Endodermal cell (in vitro differentiated cells): ENCODE measurements around the gene CAT. TPM values are rescaled to one million over a fixed set of nuclear protein-coding genes. Genes with fewer than 3 reads are reported as not detected.
A peak's percentile ranks its signal among the peaks of the same experiment; 100 is the strongest.

Source experiments
- DNase-seq: peaks from one replicate; pipeline ENCODE4 v3.0.0-alpha.2; 2017
- H3K27ac ChIP-seq: 2 replicates; pipeline ENCODE4 v1.5.1; 2013; ENCODE audit warnings: mild to moderate bottlenecking, low read depth, low read length, moderate library complexity
- H3K27me3 ChIP-seq: 2 replicates; pipeline ENCODE4 v1.6.1; 2013; ENCODE audit warnings: mild to moderate bottlenecking, low read length, moderate library complexity; ENCODE audit not compliant: insufficient read depth, control insufficient read depth, poor library complexity, severe bottlenecking
- H3K36me3 ChIP-seq: 2 replicates; pipeline ENCODE4 v1.7.0; 2013; ENCODE audit warnings: mild to moderate bottlenecking, low read length, moderate library complexity; ENCODE audit not compliant: control insufficient read depth, insufficient read depth
- H3K4me1 ChIP-seq: one replicate; pipeline ENCODE4 v1.7.0; 2013; ENCODE audit warnings: low read length; ENCODE audit not compliant: control insufficient read depth, insufficient read depth
- H3K4me3 ChIP-seq: 2 replicates; pipeline ENCODE4 v1.5.1; 2013; ENCODE audit warnings: mild to moderate bottlenecking, low read length, moderate library complexity
- H3K9ac ChIP-seq: 2 replicates; pipeline ENCODE4 v1.6.1; 2013; ENCODE audit warnings: mild to moderate bottlenecking, low read length, moderate library complexity; ENCODE audit not compliant: poor library complexity, severe bottlenecking; ENCODE audit errors: extremely low read depth
- H3K9me3 ChIP-seq: 2 replicates; pipeline ENCODE4 v1.6.1; 2013; ENCODE audit warnings: mild to moderate bottlenecking, low read length, moderate library complexity; ENCODE audit not compliant: control insufficient read depth
- H3K27ac Mint-ChIP-seq: 2 replicates; pipeline ENCODE4 v1.8.0; 2020; ENCODE audit warnings: mixed read lengths
- H3K27me3 Mint-ChIP-seq: 2 replicates; pipeline ENCODE4 v1.8.0; 2021; ENCODE audit warnings: mild to moderate bottlenecking, mixed read lengths; ENCODE audit not compliant: insufficient read depth
- H3K36me3 Mint-ChIP-seq: 2 replicates; pipeline ENCODE4 v1.8.0; 2020; ENCODE audit warnings: low read depth, mixed read lengths
- H3K4me1 Mint-ChIP-seq: 2 replicates; pipeline ENCODE4 v1.8.0; 2020; ENCODE audit warnings: mixed read lengths
- H3K4me3 Mint-ChIP-seq: 2 replicates; pipeline ENCODE4 v1.8.0; 2020; ENCODE audit warnings: mild to moderate bottlenecking, moderate library complexity, mixed read lengths
- H3K9me3 Mint-ChIP-seq: 2 replicates; pipeline ENCODE4 v1.8.0; 2020; ENCODE audit warnings: mild to moderate bottlenecking, mixed read lengths
- CTCF ChIP-seq: fragments of 200-600 bp; sonication (generic); conservative IDR thresholded peaks from 2 replicates; pipeline ENCODE4 v1.5.0; 2021; ENCODE audit warnings: antibody characterized with exemption, mild to moderate bottlenecking
- WGBS, 2 experiments: methylation state at CpG; one replicate each; pipeline versions ENCODE4 v1.1.5 to v1.1.7; 2013; ENCODE audit warnings: missing lambda C conversion rate in 2 of 2, mixed read lengths in 1 of 2; ENCODE audit not compliant: insufficient coverage in 1 of 2, insufficient read length in 1 of 2; 5-methylcytosine and 5-hydroxymethylcytosine counted together
- total RNA-seq, 2 donors: library from RNA; stranded (reverse); fragmentation: NEBNext Ultra II Directional in 1 of 2; extraction: Animal tissue kit (Norgen Biotek cat#: 25700) in 1 of 2; gene quantifications; 2 replicates in 1 of 2; 3 replicates in 1 of 2; pipeline ENCODE4 v1.2.1, GENCODE V29; 2021

The CAT gene
- total RNA-seq, 2 donors from 2014 or later = 18.9 to 23.4 TPM

GRCh38 chr11:34510218-34510617, 71.5 kb downstream of the CAT start:
- no peaks in the 10 kb centered on the region for H3K9me3 Mint-ChIP-seq
- no peak for DNase-seq
- peaks cover 9% of the 10 kb centered on the region for H3K4me1 Mint-ChIP-seq
- no peak overlapping the region for H3K4me3 Mint-ChIP-seq
- TF ChIP-seq CTCF = no peak
- no peak overlapping the region for H3K27ac Mint-ChIP-seq
- Histone ChIP-seq H3K4me1 (peaks cover 3% of the 10 kb centered on the region), H3K9me3 (no peaks in the 10 kb centered on the region), H3K27ac (no peak overlapping the region), H3K36me3 (no peaks in the 10 kb centered on the region), H3K4me3 (no peak overlapping the region), H3K27me3 (no peaks in the 10 kb centered on the region), H3K9ac (no peak overlapping the region)
- H3K27me3 Mint-ChIP-seq = peaks cover 2% of the 10 kb centered on the region
- H3K36me3 Mint-ChIP-seq = no peaks in the 10 kb centered on the region

GRCh38 chr11:34510673-34511072, 71.9 kb downstream of the CAT start:
- no peaks in the 10 kb centered on the region for H3K36me3 Mint-ChIP-seq
- Histone ChIP-seq H3K36me3 (no peaks in the 10 kb centered on the region), H3K4me3 (no peak overlapping the region), H3K27ac (no peak overlapping the region), H3K4me1 (peaks cover 3% of the 10 kb centered on the region), H3K27me3 (no peaks in the 10 kb centered on the region), H3K9me3 (no peaks in the 10 kb centered on the region), H3K9ac (no peak overlapping the region)
- no peak for TF ChIP-seq CTCF
- H3K4me1 Mint-ChIP-seq = peaks cover 9% of the 10 kb centered on the region
- no peak for DNase-seq
- H3K4me3 Mint-ChIP-seq = no peak overlapping the region
- H3K27ac Mint-ChIP-seq = no peak overlapping the region
- H3K27me3 Mint-ChIP-seq = peaks cover 2% of the 10 kb centered on the region
- 93% methylated on average over 2 of the region's 2 CpGs for WGBS, 2 experiments
- H3K9me3 Mint-ChIP-seq = no peaks in the 10 kb centered on the region

GRCh38 chr11:34512840-34513681, 74.3 kb downstream of the CAT start:
- H3K9me3 Mint-ChIP-seq = no peaks in the 10 kb centered on the region
- Histone ChIP-seq H3K4me3 (no peak overlapping the region), H3K27ac (no peak overlapping the region), H3K9ac (no peak overlapping the region), H3K4me1 (peaks cover 3% of the 10 kb centered on the region), H3K9me3 (no peaks in the 10 kb centered on the region), H3K27me3 (no peaks in the 10 kb centered on the region), H3K36me3 (no peaks in the 10 kb centered on the region)
- H3K27me3 Mint-ChIP-seq = peaks cover 2% of the 10 kb centered on the region
- H3K4me3 Mint-ChIP-seq = no peak overlapping the region
- peaks cover 9% of the 10 kb centered on the region for H3K4me1 Mint-ChIP-seq
- H3K27ac Mint-ChIP-seq = peak overlapping the region; percentile 69
- peak; percentile 91 for TF ChIP-seq CTCF
- DNase-seq = peak; percentile 91
- no peaks in the 10 kb centered on the region for H3K36me3 Mint-ChIP-seq
- 81 to 89% methylated on average over 11 to 24 of the region's 24 CpGs for WGBS, 2 experiments
